CD4-positive, alpha-beta T cell treated with Interleukin-6 at 100 ng/mL for 8 hours (primary cell): ENCODE data around the gene PTPN20.

Experiments
- DNase-seq: peaks from one replicate; pipeline ENCODE4 v3.0.0-alpha.2; 2020; ENCODE audit warnings: mixed read lengths, low spot score

The PTPN20 gene

DNA sequence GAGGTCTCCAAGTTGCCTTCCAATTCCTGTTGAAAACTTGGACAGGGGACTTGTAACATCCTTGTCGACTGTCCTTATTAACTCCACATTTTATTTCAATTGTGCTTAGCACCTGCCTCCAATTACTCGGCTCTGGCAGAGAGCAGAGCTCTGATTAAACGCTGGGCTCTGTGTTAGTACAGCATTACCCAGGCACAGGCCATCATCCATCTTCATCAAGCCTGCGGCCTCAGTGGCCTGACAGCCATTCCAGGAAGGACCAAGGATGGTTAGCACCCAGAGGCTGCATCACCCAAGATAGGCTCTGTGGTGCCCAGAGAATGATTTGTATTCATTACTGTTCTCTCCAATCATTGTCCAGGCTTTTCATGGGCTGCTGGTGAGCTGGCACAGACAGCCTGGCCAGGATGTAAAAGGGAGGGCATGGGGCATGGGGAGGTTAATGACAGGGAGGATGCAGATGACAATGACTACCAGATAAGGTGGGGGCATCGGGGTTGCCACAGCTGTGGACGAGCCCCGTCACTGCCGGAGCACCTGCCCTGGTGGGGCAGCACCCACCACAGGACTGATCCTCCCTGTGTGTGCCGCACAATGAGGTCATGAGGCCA, 123.3 kb downstream of the PTPN20 start:
- DNase-seq: no peak

DNA sequence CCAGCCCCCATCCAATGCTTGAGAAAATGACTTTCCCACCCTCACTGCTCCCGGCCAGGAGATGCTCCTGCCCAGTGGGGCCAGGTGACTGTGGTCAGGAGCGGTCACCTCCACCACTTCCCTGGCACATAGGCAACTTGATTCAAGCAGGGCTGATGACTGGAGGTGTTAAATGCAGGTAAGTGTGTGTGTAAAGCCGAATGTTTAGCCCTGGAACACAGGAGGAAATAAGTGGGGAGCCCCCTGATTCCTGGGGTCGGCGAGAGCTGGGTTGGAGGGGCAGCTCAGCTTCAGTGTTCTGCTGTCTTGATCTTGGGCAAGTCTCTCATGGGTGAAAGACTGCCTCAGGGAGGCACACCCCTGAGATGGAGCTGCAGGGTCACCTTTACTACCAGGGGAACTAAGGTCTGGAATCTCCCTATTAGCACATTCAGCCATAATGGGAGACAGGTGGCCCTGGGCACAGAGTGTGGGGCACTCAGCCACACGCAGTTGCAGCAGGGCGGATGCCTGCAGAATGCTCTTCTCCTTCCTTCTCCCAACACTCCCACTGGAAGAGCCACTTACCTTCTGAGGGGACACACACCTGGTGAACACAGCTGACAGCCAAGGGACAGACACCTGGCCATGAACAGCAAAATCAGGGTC, 124.1 kb downstream of the PTPN20 start:
- DNase-seq: no peak

DNA sequence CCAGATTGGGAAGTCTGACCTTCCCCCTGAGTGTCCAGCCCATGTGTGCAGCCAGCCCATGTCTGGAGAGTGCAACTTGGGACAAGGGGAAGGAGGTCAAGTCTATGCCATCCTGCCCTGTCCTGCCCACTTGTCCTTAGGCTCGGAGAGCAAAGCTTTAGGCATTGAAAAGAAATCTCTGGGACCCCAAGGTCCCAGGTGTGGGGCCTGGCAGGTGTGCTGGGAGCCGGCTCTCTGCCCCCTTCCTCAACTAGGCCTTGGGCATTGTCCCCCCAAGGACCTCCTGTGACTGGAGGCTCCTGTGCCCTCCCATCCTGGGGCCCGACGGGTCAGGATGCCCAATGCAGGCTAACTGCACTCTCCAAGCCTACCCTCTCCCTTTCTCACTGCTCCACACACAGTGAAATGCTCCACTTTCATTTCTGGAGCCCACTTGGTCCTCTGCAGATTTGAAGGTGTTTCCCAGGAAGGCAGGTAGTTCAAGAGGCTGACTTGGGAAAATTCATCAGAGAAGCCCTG, 124.7 kb downstream of the PTPN20 start:
- DNase-seq: no peak

DNA sequence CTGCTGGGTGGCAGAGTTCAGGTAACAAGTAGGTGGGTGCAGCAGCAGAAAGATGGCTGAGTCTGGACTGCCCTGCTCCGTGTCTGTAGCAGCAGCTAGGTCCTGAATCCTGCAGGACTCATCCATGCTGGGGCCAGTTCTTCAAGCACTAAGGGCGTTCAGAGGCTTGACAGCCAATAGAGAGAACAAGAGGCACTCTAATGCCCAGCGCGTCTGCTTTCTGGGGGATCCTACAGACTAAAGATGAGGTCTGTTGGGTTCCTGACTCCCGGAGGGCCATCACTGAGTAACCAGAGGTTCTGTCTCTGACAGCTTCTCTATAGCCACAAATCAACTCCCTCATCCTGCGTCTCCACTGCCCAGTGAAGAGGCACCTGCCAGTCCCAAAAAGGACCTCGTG, 125.5 kb downstream of the PTPN20 start:
- no peak for DNase-seq

GRCh38 chr10:47037654-47038425, 126.6 kb downstream of the PTPN20 start:
- no peak for DNase-seq

DNA sequence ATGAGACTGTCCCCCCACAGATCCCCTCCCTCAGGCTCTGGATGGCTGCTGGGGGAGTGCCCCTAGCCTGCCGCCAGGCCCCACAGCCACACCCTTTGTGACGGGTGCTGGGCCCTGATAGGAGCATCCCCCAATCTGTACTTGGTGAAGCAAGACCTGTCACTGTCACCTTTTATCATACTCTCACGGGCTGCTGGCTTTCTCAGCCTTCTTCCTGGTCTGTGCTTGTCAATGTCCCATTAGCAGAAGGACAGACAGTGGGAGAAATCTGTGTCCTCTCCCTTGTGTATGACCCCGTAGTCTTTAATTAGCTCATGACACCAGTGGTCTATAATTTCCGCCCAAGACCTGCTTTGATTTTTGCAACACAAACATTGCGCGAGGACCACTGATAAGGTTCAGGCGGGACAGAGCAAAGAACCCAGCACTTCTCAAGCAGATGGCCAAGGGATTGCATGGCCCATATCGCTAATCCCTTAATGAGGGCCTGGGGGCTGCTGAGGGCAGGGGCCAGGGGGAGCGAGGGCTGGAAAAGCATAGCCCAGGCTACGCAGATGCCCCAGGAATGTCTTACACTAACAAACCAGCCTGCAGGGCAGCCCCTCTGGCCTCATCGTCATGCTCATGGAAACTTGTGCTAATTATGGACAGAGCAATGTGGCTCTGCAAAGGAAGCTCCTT, 127.8 kb downstream of the PTPN20 start:
- no peak for DNase-seq

DNA sequence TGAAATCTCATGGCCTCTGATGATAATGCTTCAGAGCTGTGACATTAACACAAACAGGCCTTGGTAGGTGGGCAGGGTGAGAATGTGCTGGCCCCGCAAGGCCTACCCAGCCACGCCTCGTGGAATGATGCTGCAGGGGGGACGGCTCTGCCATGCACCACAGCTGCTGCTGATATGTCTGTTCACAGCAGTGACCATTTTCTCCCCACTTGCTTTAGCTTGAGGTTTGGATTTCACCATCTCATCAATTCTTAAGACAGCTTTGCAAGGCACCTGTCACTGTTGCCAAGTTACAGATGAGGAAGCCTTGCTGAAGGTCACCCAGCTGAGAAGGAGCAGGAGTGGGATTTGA, 128.3 kb downstream of the PTPN20 start:
- no peak for DNase-seq

DNA sequence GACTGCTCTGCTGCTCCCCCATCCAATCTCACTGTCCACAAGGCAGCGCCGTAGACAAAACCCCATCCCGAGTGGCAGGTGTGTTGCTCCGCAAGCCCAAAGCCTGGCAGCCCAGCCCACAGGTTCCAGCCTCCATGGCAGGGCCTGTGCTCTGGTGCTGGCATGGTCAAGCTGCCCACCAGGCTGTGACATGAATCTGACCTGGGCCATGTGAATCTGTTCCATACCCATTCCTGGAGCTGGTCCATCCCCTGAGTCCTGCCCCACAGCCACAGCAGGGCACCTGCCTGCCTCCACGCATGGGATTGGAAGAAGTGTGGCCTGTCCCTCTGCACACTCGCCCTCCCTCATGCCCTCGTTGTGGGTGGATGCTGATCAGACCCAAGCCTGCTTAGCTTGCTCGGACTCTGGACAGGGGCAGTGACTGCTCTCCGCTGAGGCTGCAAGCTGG, 128.8 kb downstream of the PTPN20 start:
- DNase-seq: no peak

DNA sequence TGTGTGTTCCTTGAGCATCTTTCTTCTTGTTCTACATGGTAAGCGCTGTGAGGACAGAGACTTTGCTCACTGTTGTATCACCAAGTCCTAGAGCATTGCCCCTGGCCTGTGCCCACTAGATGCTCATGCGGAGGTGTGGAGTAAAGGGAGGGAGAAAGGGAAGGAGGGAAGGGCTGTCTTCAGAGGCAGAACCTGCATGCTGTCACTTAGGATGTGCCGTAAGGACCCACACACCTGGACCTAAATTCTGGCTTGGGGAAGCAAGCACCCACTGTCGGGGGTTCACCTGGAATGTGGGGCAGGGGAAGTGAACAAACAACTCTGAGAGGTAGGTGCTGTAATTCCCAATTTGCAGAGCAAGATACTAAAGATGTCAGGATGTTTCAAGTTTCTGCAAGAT, 129.5 kb downstream of the PTPN20 start:
- no peak for DNase-seq

- DNase-seq: no peak
Observed at GRCh38 chr10:47041396-47042198, 130.4 kb downstream of the PTPN20 start.

DNA sequence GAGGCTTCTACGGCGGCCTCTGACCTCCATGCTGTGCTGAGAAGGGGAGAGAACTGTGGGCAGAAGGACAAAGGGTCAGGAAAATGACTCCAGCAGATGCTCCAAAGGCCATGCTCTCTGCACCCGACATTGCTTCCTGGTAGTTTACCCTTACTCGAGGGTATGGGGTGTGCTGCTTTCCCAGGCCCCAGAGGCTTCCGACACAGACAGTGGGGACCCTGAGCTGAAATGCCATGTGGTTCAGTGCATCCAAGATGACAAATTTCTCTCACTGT, 130.9 kb downstream of the PTPN20 start:
- DNase-seq: no peak

- no peak for DNase-seq
Observed at GRCh38 chr10:47042780-47043750, 131.8 kb downstream of the PTPN20 start.

GRCh38 chr10:47043928-47044538, 132.8 kb downstream of the PTPN20 start:
- DNase-seq: no peak

DNA sequence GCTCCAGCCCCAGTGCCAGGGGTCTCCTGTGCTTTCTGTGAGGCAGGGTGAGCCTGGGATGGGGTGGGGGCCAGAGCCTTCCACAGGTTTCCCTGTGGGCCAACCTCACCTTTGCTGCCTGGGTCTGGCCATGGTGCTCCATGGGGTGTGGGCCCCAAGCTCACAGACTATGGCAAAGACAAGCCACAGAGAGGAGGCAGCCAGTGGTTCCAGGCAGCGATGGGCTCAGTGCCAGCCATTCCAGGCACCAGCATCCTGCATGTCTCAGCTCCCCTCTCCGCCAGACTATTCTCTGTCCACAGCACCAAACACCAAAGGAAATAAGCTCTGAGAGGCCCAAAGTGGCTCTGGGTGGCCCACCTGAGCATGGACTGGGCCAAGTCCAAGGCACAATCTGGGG, 133.5 kb downstream of the PTPN20 start:
- no peak for DNase-seq

DNA sequence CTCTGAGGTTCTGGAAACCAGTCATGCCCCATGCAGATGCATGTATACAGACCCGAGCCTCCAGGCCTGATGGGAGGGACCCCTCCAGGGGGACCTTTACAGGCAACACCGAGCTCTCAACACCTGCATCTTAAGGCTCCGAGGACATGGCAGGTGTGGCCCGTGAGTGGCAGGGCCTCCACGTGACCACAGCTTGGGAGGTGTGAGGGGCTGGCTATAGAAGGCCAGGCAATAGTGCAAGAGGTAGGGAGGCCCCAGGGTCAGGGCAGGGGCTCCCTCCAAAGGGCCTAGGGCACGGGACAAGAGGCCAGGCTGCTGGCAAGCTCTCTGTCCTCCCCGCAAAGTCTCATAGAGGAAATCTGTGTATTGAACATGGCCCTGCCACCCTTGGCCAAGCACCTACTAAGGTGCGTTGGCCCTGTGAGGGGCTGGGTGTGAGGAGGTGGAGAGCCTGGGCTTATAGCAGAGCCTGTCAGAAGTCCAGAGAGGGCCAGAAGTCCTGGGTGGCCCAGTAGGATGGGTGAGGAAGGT, 134.2 kb downstream of the PTPN20 start:
- DNase-seq: no peak

DNA sequence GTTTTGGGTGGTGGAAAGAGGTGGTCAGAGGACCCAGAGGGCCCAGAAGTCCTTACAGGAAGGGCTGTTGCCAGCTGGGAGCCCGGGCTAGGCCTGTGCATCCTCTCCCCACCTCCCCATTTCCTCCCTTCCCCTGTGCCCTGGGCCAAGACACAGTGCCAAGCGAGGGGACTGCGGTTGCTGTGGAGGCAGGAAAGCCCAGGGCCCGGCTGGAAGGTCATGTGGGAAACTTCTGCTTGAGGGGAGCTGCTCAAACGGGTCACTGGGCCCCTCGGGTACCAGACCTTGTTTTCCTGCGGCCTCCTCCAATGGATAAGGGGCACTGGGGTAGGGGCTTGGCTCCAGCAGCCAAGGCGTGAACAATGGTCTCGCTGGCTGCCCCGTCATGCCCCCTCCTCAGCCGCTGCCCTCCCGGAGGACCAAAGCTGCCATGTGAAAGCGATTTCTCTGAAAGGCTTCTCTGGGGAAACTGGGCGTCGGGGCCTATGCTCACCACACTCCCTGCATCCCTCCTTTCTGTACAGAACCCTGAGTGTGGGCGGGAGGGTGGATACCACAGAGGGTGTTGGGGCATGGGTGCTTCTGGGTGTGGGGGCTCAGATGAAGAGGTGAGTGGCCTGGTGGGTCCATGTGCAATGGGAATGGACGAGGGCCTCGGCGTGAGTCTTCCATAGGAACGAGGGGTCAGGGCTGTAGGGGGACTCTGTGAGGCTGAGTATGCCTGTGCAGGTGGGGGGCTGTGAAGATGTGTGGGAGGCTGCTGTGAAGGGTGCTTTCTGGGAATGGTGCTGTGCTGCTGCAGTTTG, 135.3 kb downstream of the PTPN20 start:
- DNase-seq: no peak

- DNase-seq: no peak
Observed at GRCh38 chr10:47047127-47047504, 135.9 kb downstream of the PTPN20 start.

DNA sequence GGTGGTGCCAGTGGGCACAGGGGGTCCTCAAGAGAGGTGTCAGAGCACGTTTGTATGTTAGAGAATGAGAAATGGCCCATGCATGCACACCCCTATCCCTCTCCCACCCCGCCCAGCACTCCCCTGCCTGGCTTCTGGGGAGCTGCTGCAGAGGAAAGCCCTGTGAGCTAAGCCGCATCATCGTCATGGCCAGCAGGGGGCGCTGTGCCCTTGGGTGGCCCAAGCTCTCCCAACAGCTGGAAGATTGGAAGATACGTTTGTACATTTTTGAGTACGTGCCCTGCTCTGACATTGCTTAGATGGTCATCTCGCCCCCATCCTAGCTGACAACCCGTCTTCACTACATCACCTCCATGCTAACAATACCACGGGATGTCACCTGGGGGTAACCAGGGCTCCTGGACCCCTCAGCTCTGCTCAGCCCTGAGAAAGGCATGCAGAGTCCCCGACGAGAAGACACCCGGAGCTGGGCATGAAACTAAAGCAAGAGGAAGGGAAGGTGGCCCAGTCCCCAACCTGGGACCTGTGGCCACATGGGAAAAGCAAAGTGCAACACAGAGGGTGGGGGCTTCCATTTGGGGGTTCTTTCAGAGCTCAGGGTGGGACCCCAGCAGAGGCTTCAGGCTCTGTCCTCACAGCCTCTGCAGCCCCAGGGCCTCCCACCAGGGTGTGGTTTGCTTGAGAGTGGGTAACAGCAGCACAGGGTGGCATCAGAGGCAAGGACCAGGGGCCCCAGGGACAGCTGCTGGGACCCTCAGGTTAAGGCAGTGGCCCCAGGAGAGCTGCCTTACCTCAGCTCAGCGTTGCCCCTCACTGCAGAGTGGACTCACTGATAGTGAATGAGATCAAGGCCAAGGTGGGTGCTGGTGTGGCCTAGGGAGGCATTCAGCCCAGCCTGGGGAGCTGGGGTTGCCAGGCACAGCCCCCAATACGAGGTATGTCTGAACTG, 136.6 kb downstream of the PTPN20 start:
- peak; percentile 75 for DNase-seq
